ENCODE data around the gene KIF6.

The KIF6 gene

DNA sequence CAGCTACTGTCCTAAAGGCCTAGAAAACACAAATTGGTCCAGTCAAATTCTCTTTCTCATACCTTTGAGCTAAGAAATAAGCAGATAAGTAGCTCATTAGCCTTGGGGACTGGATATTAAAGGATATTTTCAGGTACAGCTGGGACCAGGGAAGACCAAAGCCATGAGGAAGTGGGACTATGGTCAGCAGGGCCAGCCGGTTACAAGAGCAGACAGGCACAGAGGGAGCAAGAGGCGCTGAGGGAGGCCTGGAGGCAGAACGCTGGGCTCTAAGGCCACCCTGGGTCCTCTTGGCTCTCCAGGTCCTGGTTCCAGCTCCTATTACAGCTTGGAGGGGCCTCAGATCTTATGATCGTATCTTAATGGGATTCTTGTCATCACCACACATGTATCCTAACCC is 314.2 kb downstream of the KIF6 start:
- DNase-seq = no peak

DNA sequence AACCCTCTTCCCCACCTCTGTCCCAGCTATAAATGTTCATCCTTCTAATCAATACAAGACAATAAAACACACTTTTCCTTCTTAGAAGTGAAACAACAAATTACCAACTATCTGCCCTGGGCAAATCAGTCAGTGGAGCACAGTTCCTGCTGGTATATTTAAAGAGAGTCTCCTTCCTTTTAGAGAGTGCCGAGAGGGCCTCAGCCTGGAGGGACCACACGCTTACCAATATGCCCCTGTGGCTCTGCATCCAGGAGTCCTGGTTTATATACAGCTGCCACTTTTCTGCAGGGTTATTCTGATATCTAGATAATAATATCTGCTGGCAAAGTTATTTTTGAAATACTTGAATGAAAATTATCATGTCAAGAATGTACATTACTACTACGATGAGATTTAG is 315.3 kb downstream of the KIF6 start:
- no peak for DNase-seq

DNA sequence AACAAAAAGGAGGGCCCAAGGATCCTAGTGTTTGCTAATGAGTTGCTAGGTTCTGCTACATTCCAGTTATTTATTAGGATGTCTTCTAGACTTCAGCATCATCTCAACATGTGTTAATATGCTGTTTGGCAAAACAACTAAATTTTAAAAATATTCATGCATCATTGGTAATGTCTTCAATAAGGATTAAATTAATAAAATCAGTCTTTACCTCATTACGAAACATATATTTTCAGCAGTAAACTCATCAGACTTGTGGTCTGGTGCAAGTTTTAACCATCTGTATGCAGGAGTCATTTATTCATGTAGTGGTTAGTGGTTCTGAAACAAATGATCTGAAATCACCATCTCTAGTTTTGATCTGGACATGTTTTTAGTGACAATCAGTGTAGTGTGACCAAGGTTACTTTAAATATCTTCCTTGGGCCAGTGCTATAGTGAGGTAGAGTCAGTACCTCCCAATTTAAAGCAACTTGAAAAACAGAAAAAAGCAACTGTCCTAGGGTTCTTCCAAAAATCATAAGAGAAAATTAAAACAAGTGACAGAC is 317.7 kb downstream of the KIF6 start:
- DNase-seq = no peak

DNA sequence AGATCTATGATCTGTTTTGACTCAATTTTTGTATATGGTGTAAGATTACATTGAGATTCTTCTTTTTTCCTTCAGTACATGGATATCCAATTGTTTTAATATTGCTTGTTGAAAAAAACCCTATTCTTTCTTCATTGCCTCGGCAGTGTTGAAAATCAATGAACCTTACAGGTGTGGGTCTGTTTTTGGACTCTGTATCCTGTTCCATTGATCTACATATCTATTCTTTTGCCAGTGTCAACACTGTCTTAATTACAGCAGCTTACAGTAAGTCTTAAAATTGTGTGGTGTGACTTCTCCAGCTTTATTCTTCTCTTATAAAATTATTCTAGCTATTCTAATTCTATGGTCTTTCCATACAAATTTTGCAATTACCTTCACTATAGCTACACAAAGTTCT is 320.9 kb downstream of the KIF6 start:
- no peak for DNase-seq

DNA sequence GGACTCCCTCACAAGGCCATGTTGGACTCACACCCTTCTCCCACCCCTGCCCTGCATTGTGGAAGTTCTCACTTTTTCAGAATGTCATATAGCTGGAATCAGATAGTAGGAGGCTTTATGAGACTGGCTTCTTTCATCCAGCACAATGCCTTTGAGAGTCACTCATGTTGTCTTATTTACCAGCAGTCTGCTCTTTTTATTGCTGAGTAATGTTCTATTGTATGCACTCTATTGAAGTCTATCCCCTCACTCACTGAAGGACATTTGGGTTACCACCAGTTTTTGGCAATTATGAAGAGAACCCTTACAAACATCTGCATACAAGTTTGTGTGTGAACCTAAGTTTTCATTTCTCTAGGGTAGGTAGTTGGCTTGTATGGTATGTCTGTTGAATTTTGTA is 321.9 kb downstream of the KIF6 start:
- no peak for DNase-seq

DNA sequence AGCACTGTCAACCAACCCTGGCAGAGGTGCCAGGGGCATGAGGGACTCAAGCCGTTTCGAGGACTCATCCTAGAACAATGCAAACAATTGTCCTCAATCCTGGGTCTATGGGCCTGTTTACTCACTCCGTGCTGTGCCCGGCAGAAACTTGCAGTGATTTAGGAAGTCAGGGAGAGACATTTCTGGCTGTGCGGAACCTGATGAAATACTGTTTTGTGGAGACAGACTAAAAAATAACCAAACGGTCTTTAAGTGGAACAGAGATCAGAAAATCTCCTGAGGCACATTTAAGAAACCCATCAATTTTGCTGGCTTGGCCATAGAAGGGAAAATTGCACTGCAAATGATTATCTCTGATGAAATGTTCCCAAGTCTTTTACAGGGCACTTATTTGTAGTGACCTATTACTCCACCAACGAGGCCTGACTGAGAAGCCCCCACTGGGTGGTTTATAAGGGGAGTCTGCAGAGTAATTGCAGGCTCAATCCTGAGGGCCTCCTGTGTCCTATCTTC is 322.9 kb downstream of the KIF6 start:
- DNase-seq = no peak

DNA sequence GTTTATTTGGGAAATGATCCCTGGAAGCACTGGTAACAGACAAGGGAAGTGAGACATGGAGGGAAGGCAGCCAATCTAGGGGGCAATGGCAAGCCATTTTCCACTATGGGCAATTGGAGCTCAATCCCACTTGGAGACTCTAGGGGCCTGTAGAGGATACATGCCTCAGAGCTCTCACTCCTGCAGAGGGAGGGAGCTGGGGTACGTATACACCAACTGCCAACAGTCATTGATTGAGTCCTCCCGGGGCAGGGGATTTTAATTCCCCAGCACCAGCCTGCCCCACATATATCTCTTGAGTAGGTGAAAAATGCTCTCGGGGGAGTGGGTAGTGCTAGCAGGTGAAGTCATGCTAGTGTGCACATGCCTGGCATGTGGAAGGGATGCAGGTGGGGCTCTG is 323.8 kb downstream of the KIF6 start:
- DNase-seq = no peak

DNA sequence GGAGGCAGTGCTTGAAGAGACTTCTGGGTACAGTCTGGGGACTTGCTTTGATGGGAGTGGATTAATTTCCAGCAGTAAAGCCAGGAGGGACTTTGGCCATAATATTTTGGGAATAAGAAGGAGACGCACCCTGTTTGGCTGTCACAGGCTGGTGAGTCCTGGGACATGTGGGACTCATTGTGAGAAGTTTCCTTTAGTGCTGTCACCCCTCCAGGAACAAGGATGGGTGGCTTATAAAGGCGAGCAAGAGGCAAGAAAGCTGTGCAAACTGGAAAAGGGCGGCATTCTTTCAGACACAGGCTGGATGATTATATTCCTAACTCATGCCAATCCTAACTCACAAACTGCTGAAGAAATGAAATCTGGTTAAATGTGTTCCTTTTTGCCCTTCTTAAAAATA is 325.2 kb downstream of the KIF6 start:
- no peak for DNase-seq

DNA sequence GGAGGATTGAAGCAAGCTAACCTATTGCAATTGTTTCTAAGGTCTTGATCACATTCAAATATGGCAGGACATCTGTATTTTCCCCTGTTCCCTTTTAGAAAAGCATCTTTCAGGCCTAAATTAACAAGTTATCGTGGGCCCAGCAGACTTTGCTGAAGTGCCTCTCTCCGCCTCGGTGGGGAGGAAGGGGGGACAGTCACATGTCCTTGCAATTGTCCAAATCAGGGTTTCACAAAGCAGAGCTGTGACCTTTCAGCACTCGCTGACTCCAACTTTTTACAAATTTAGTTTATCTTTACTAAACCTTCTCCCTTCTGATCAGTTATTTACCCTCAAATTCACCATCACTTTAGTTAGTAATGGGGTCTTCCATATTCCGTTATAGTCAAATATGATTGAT is 328.4 kb downstream of the KIF6 start:
- DNase-seq = no peak

DNA sequence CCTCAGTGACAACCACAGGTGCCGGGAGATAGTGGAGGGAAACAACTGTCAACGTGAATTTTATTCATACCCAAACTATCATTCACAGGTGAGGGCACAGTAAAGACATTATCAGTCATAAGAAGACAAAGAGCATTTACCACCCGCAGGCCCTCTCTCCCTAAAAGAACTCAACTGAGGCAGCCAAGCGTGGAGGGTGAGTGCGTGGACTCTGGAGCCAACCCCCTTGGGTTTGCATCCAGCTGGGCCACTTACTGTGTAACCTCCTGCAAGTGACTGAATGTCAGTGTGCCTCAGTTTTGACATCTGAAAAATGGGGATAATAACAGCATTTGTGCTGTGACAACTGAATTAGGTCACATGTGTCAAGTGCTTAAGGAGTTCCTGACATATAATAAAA is 332.1 kb downstream of the KIF6 start:
- DNase-seq = no peak

DNA sequence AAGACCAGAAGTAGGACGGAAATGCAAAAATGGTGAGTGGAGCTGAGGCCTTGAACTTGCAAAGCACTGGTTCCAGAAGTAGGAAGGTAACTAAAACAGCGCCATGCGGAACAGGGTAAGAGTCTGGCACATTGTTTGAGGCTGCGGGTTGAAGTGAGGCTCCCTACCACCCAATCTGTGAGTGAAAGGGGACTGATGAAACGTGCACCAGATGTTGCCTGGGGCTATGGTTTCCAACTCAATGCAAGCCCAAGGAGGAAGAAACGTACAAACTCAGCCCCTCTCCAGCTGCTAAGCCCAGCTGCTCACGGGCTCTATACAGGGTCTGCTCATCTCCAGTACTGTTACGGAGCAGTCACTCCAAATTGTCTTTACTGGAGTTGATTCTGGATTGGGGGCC is 334.0 kb downstream of the KIF6 start:
- DNase-seq = no peak

DNA sequence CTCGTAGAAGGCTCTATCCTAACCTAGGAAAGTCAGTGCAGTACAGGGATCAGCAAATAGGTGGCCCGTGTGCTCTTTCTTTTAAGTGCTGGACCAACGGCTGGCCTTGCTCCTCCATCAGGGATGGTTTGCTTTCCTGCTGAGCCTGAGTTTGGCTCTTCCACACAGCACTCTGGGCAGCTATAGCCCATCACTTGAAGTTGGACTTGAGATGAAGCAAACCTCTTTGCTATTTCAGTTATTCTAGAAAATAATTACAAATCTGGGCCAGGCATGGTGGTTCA is 335.8 kb downstream of the KIF6 start:
- no peak for DNase-seq

DNA sequence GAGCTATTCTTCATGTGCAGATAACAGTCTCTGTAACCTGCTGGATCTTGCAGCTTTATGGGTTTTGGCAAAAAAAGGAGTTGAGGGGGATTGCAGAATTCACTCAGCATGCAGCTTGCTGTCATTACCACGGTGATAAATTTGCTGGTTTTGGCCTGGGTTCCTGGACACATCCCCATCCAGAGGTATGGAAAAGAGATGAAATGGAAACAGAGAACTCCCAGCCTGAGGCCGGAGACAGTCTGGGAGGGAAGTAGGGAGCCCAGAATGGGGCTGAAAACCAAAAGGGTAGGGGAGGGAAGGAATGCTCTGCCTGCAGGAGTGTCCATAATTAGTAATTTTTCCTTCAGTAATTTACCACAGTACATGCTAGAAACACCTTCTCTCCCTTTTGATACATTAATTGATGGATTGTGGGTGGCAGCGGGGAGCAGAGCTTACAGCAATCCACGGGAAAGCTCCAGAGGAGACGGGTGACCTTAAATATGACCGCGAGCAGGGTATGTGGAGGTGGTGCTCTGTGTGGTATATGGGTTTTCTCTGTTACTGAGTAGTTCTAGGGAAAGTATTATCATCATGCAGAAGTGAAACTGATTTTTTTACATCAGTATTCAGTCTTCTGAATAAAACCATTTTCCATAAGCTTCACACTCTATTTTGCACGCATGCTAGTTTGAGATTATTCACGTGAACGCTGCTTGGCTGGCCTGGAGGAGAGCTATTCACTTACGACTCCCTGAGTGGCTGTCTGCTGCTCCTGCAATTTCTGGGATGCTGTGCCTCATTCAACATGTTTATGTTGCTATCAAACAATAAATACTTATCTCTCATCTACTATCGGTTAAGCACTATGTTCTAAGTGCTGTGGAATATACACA is 336.4 kb downstream of the KIF6 start:
- no peak for DNase-seq

DNA sequence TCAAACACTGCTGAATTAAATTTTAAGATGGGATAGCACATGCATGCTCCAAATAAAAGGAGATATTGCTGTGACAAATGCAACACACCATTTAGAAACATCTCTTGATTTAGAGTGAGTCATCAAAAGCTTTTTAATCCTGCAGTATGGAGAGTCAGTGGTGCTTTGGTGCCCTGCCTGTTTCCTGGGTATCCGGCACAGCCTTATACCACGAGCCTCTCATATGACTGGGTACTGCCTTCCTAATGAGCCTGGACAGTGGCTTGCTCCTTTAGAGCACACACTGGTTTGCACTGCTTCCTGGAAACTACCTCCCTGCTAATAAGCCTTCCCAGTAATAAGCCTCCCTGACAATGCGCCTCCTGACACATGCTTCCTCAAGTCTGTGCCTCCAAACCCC is 337.4 kb downstream of the KIF6 start:
- DNase-seq = no peak

DNA sequence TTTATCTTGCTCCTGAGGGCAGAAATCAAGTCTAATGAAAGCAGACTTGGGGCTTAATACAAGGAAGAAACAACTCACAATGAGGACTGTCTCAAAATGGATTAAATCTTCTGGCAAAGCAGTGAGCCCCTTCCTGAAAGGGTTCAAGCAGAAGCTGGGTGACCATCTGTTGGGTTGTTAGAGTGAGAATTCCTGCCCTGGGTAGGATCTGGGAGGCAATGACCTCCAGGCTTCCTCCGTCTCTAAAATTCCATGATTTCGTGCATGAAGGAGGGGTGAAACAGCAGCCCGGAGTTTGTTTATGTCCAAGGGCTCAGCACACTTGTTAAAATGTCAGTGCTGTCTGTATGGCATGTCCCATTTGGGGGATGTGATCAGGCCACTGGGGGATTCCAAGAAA is 338.7 kb downstream of the KIF6 start:
- no peak for DNase-seq

DNA sequence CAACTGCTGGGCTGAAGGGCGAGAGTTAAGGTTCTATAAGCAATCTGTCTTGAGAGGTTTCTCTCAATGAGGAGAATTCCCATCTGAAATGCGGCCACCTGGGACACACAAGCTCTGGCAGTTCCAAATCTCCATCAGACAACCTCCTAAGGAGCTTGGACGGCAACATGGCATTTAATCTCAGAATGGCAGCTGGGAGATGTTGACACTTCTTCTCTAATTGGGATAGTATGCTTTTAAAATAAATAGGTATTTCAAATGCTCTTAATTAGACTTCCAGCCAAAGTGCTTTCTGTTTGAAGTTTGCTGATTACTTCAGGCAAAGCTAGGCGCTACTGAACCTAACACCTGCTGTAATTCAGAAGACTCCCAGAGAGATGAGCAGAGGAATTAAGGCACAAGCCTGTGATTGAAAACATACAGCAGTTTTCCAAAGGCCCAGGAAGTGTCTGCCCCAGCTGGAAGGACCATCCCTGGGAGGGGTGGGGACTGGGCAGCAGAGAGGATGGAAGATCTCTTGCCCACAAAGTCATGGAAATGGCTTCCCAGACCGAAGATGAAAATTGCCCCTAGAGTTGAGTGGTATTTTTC is 343.6 kb downstream of the KIF6 start:
- no peak for DNase-seq

DNA sequence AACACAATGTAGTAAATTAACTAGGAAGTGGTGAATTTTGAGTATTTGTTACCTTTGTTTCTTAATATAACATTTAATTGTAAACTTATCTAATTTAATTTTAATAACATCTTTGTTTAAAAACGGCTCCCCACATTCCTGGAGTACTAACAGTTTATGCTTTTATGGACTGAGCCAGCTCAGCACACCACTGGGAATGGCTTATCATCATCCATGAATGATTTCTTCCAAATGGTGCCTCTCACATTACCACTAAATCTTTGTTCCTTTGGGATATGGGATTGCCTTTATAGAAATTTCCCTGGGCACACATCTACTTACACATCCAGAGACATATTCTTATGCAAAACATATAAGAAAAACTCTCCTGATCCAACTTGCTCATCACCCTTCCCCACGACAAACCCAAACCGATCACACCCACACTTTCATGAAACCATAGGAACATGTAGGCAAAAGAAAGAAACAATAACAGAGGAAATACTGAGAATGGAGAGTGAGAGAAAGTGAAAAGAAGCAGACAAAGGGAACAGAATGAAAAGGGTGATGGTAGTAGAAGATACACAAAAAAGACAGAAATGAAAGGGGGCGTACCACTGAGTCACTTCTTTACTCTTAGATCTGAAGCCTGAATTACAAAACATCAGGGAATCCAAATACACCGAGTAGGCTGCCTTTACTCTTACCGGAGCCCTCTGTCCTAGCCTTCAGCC is 344.2 kb downstream of the KIF6 start:
- DNase-seq = no peak

DNA sequence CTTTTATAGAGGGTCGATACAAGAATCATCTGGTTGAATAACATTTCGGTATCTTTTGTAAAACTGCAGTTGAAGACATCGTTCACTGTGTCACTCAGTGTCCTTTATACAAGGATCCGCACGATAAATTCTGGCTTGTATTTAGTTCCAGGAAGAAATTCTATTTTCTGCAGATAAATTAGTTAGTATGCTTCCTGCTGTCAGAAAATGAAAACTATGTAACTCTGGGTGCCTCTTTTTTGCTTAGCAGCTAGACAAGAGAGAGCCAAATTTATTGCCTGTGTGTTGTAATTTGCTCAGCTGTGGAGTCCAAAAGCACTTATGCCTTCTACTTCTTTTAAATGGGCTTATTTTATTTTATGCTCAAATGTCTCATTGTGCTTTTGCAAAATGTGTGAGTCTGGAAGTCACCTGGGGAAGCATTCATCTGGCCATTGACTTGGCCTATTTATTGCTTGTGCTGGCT is 346.2 kb downstream of the KIF6 start:
- no peak for DNase-seq

DNA sequence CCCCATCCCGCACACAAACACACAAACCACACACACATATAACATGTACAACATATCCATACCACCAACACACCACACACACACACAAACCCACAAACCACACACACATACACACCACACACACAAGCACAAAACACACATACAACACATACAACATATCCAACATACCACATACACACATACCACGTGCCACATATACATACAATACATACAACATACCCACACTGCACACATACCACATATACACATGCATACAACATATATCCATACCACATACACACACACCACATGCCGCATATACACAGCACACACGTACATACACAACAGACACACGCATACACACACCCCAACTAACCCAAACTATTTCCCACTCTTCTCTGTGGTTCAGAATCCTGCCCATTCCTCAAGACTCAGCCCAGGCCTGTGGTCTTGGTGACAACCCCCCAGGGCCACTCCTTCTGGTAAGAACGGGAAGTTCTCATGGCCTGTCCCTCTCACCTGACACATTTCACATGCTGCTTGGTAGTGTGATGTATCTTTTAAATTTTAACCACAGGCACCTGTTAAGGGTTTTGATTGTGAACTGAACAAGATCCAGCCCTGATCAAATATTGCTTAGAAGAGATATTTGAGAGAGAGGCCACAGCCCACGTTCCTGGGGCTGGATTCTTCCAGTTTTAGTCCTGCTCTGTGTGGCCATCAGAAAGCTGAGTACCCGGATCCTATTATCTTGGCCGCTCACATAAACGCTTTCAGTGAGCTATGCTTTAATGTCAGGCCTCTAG is 346.8 kb downstream of the KIF6 start:
- DNase-seq = no peak

DNA sequence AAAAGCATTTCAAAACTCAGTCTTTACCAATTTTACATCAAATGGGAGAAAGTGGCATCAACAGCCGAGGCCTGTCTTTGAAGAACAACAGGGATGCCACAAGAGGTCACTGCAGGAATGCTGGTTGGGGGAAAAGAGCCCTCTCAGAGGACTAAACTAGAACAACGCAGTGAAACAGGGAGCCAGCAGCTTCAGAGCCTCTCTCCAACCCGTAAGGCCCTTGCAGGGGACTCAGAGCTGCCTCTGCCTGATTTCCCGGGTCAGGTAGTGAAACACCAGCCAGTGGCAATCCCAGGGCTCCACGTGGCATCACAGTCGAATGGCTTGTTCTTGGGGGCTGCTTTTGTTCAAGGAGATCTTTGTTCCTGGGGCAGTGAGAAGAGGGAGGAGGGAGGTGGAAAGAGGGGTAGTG is 347.7 kb downstream of the KIF6 start:
- DNase-seq = peak; percentile 4

DNA sequence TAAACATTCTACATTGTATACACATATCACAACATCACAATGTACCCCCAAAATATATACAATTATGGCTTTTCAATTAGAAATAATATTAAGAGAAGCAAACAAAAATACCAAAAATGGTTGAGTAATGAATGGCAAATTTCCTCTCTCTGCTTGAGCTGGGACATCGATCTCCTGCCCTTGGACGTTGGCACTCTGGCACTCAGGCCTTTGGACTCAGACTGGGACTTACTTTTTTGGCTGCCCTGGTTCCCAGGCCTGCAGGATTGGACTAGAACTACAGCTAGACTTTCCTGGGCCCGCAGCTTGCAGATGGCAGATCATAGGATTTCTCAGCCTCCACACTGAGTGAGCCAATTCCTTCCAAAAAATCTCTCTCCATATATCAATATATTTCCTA is 349.8 kb downstream of the KIF6 start:
- no peak for DNase-seq

DNA sequence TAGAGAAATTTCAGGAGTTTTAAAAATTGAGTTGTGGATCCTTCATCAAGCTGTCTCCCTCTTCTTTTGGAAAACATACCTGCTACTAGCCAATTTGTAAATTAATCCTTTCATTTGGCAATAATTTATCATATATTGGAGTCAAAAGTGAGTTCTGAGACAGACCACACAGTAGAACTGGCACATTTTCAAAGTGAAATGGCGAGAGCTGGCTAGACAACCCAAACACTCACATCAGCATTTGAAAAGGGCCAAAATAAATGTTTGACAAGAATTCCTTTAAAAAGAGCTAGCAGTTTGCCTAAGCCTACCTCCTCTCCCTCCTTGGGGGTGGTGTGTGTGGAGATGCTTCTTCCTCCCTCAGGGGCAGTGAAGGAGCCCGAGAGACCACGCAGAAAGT is 354.8 kb downstream of the KIF6 start:
- DNase-seq = no peak

DNA sequence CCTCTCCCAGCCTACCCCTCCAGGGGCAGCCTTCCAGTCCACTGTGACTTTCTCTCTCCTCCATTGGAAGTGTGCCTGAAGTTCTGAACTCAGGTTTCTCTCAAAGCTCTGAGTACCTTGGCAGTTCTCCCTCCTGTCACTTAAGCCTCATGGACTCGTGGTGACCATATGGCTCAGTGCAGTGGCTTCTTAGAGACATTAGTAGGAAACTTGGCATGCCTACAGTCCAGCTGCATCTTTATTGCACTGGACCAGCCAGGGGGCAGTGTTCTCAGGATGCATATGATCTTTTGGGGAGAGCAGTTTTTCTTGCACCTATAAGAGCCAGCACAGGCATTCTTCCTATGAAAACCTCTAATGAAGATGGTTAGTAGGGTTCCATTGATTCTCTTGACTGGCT is 355.2 kb downstream of the KIF6 start:
- no peak for DNase-seq

Data from NCI-H1105 treated with DMSO at 0.1 percent for 48 hours (cell line).